Stimulated activated CD8-positive, alpha-beta memory T cell treated with anti-CD3 and anti-CD28 coated beads, Interleukin-2, amount 100 ng/mL, for 48 hours (primary cell): ENCODE data around the gene MICAL2.

Experiments used
- DNase-seq, 2 donors: peaks; one replicate each; pipeline ENCODE4 v3.0.0-alpha.2; 2020; ENCODE audit warnings: low read depth in 2 of 2

MICAL2 gene

GRCh38 chr11:12246147-12246546 is 135.8 kb downstream of the MICAL2 start:
- no peak for DNase-seq

- no peak for DNase-seq
These were observed 136.6 kb downstream of the MICAL2 start for GRCh38 chr11:12246989-12247388.

GRCh38 chr11:12247543-12248254 is 137.3 kb downstream of the MICAL2 start:
- no peak for DNase-seq

GRCh38 chr11:12248330-12248729 is 137.9 kb downstream of the MICAL2 start:
- DNase-seq = no peak

GRCh38 chr11:12249590-12250260 is 139.3 kb downstream of the MICAL2 start:
- no peak for DNase-seq

GRCh38 chr11:12251666-12252560 is 141.5 kb downstream of the MICAL2 start:
- no peak for DNase-seq

- DNase-seq = no peak
These were observed 143.5 kb downstream of the MICAL2 start for GRCh38 chr11:12253843-12254281.

GRCh38 chr11:12258451-12258850 is 148.1 kb downstream of the MICAL2 start:
- no peak for DNase-seq

GRCh38 chr11:12259956-12260355 is 149.6 kb downstream of the MICAL2 start:
- no peak for DNase-seq

- no peak for DNase-seq
These were observed 150.5 kb downstream of the MICAL2 start for GRCh38 chr11:12260731-12261521.

GRCh38 chr11:12261551-12261950 is 151.2 kb downstream of the MICAL2 start:
- DNase-seq = no peak

GRCh38 chr11:12263141-12263693 is 152.8 kb downstream of the MICAL2 start:
- no peak for DNase-seq

- no peak for DNase-seq
These were observed 154.0 kb downstream of the MICAL2 start for GRCh38 chr11:12264361-12264760.

GRCh38 chr11:12266132-12266531 is 155.7 kb downstream of the MICAL2 start:
- no peak for DNase-seq

- no peak for DNase-seq
These were observed 156.6 kb downstream of the MICAL2 start for GRCh38 chr11:12266943-12267342.

- DNase-seq = no peak
These were observed 157.5 kb downstream of the MICAL2 start for GRCh38 chr11:12267921-12268320.

GRCh38 chr11:12269104-12269441 is 158.7 kb downstream of the MICAL2 start:
- DNase-seq = no peak

GRCh38 chr11:12269446-12270214 is 159.2 kb downstream of the MICAL2 start:
- DNase-seq = no peak

GRCh38 chr11:12270215-12270797 is 159.9 kb downstream of the MICAL2 start:
- no peak for DNase-seq

- DNase-seq = no peak
These were observed 160.4 kb downstream of the MICAL2 start for GRCh38 chr11:12270817-12271216.
